ENCODE results near the gene SAMM50.

DNA sequence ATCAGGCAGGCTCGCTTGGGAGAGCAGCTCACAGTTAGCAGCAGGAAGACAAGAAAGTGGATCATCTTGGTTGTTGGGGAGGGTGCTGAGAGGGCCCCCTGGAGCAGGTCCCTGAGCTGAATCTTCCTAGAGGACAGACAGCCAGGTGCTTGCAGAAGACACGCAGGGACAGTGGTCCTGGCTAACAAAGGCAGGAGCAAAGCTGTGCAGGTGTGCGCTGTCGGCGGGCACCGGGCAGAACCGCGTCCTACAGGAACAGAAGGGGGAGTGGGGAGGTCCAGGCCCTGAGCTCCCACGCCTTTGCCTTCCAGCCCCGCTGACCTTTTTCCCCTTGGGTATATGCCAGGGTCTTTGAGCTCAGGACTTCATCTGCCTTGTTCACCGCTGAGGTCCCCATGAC lies 38.8 kb downstream of the SAMM50 start:
- TF ChIP-seq CTCF (conservative IDR thresholded peaks at IDR 0.05; ENCODE audit: low read depth, low read length) (no peak), EZH2 (IDR thresholded peaks at IDR 0.05; ENCODE audit: borderline replicate concordance, low read depth, low read length, poor library complexity, severe bottlenecking) (no peak)
